GM12878 (cell line): ENCODE results near the gene H2AZ2. TPM values are rescaled to one million over a fixed set of nuclear protein-coding genes. Genes with fewer than 3 reads are reported as not detected.

ENCODE experiments used
- ATAC-seq: fragments of 200-7000 bp; cut with Tn5 transposase; 3 replicates; pipeline ENCODE4 v1.9.1; 2020; ENCODE audit warnings: mild to moderate bottlenecking, moderate library complexity
- BruUV-seq: library from RNA; stranded (reverse); fragments of 400-500 nt; replicated peaks from 2 replicates; lab custom pipeline; 2021; lab: Mats Ljungman, UMichigan
- CTCF ChIA-PET: fragments of 300-600 bp; sonication (Branson Sonifier 250); formaldehyde crosslinking; extraction: SDS; loops from one replicate; lab custom pipeline; 2021; ENCODE audit warnings: inconsistent platforms; lab: Yijun Ruan, JAX
- POLR2A ChIA-PET: fragments of 350-600 bp; formaldehyde crosslinking; extraction: SDS; loops from one replicate; lab custom pipeline; 2021; ENCODE audit warnings: inconsistent platforms; lab: Charles Lee
- RAD21 ChIA-PET: fragments of 300-600 bp; sonication (Branson Sonifier 250); formaldehyde crosslinking; loops from one replicate; lab custom pipeline; 2023; ENCODE audit warnings: antibody characterized with exemption; ENCODE audit not compliant: unreplicated experiment; lab: Charles Lee
- SMC1A ChIA-PET: fragments of 300-600 bp; sonication (Branson Sonifier 250); formaldehyde crosslinking; loops from one replicate; lab custom pipeline; 2023; ENCODE audit not compliant: unreplicated experiment, uncharacterized antibody; lab: Charles Lee
- DNase-seq: peaks from one replicate; pipeline ENCODE4 v3.0.0-alpha.2; 2011; ENCODE audit warnings: low read depth, low spot score
- FAIRE-seq: peaks from 3 replicates; lab custom pipeline; 2011; peaks lifted over from hg19 to GRCh38; lab: Jason Lieb, UNC
- H2AFZ ChIP-seq: 2 replicates; pipeline ENCODE4 v1.6.0; 2011; ENCODE audit warnings: low read depth, low read length, control low read depth; ENCODE audit not compliant: control insufficient read depth
- H3K27ac ChIP-seq: 2 replicates; pipeline ENCODE4 v1.5.1; 2011; ENCODE audit warnings: control low read depth; ENCODE audit not compliant: control insufficient read depth, insufficient read depth
- H3K27me3 ChIP-seq, 2 experiments: replicated peaks in 1 of 2; 2 replicates each; pipeline versions ENCODE4 v1.6.0 to v1.6.1; 2011; ENCODE audit warnings: low read length in 1 of 2; ENCODE audit not compliant: control insufficient read depth in 2 of 2, insufficient read depth in 2 of 2
- H3K36me3 ChIP-seq, 2 experiments: 2 replicates each; pipeline ENCODE4 v1.5.1; 2011; ENCODE audit warnings: low read length in 1 of 2; ENCODE audit not compliant: control insufficient read depth in 2 of 2, insufficient read depth in 2 of 2
- H3K4me1 ChIP-seq: 2 replicates; pipeline ENCODE4 v1.6.1; 2011; ENCODE audit warnings: mild to moderate bottlenecking, low read length, moderate library complexity, mixed read lengths; ENCODE audit not compliant: control insufficient read depth, insufficient read depth
- H3K4me2 ChIP-seq: 2 replicates; pipeline ENCODE4 v1.6.0; 2011; ENCODE audit warnings: control low read depth; ENCODE audit not compliant: control insufficient read depth, insufficient read depth
- H3K4me3 ChIP-seq: fragments of 200-600 bp; sonication (generic); 2 replicates; pipeline ENCODE4 v1.5.1; 2016
- H3K79me2 ChIP-seq: 2 replicates; pipeline ENCODE4 v1.6.0; 2011; ENCODE audit warnings: low read length; ENCODE audit not compliant: control insufficient read depth, insufficient read depth
- H3K9ac ChIP-seq: 2 replicates; pipeline ENCODE4 v1.8.0; 2011; ENCODE audit warnings: low read length, control low read depth, mixed read lengths; ENCODE audit not compliant: control insufficient read depth, insufficient read depth
- H3K9me3 ChIP-seq: replicated peaks from 3 replicates; pipeline ENCODE4 v1.5.1; 2011; ENCODE audit warnings: mild to moderate bottlenecking, low read length; ENCODE audit not compliant: control insufficient read depth, insufficient read depth
- H4K20me1 ChIP-seq: 2 replicates; pipeline ENCODE4 v1.6.0; 2011; ENCODE audit not compliant: control insufficient read depth, insufficient read depth
- CBX5 ChIP-seq: sonication (generic); IDR thresholded peaks from 2 replicates; pipeline ENCODE4 v1.6.1; 2016; ENCODE audit warnings: low read depth, moderate library complexity, mild to moderate bottlenecking, inconsistent platforms
- ETV6 ChIP-seq, 2 experiments: fragments of 450-650 bp in 1 of 2; IDR thresholded peaks in 1 of 2; conservative IDR thresholded peaks in 1 of 2; 2 replicates each; pipeline ENCODE4 v1.6.1; 2014; ENCODE audit warnings: antibody characterized with exemption in 1 of 2, borderline replicate concordance in 1 of 2, low read depth in 1 of 2, mild to moderate bottlenecking in 1 of 2, moderate library complexity in 1 of 2
- HDAC6 ChIP-seq: fragments of 200-600 bp; sonication (generic); IDR thresholded peaks from one replicate; pipeline ENCODE4 v1.8.0; 2017; ENCODE audit warnings: antibody characterized with exemption; ENCODE audit not compliant: unreplicated experiment
- MEF2B ChIP-seq: fragments of 450-650 bp; IDR thresholded peaks from 2 replicates; pipeline ENCODE4 v1.6.1; 2018; ENCODE audit warnings: mild to moderate bottlenecking, moderate library complexity; ENCODE audit not compliant: partially characterized antibody, poor library complexity, severe bottlenecking
- in situ Hi-C: fragments of 300-500 bp; cut with MboI; formaldehyde crosslinking; loops from 9 replicates; pipeline ENCODE4 v1.14.3; 2018; ENCODE audit warnings: mixed read lengths
- intact Hi-C: fragments of 100-400 bp; cut with micrococcal nuclease; formaldehyde crosslinking; loops from one replicate; pipeline ENCODE4 v1.14.2; 2022; ENCODE audit not compliant: unreplicated experiment
- polyA plus RNA-seq, 11 experiments: library from polyadenylated mRNA; depleted of rRNA in 4 of 11; unstranded in 6 of 11; stranded (reverse) in 5 of 11; fragments of >200 nt; fragmentation: Nextera tagmentation in 4 of 11; fragmentation: Illumina TruSeq in 1 of 11; extraction: Ambion mirVana in 4 of 11; extraction: Trizol in 1 of 11; gene quantifications; 1 replicate in 1 of 11; 2 replicates in 10 of 11; pipeline versions ENCODE4 v1.2.1 to v1.2.3, GENCODE V29; 2011 to 2016; ENCODE audit warnings: inconsistent platforms in 2 of 11, missing spikeins in 2 of 11, low read depth in 1 of 11
- total RNA-seq, 4 experiments: library from RNA; depleted of rRNA in 3 of 4; stranded (reverse); fragments of >200 nt in 3 of 4; fragmentation: Illumina TruSeq in 1 of 4; extraction: Trizol in 1 of 4; gene quantifications; 2 replicates each; pipeline versions ENCODE4 v1.2.1 to v1.2.3, GENCODE V29; 2013 to 2021
- TF ChIP-seq, protein P1 (sequence below): fragments of 450-650 bp; IDR thresholded peaks from 2 replicates; pipeline ENCODE4 v1.6.1; 2017; ENCODE audit warnings: low read depth, mild to moderate bottlenecking, moderate library complexity

H2AZ2 gene
- total and polyA plus RNA-seq, 10 of the 15 experiments (the other 5 are each of a cell fraction or from before 2014, with no cell fraction given) = 118 to 366 (median 223) TPM

DNA sequence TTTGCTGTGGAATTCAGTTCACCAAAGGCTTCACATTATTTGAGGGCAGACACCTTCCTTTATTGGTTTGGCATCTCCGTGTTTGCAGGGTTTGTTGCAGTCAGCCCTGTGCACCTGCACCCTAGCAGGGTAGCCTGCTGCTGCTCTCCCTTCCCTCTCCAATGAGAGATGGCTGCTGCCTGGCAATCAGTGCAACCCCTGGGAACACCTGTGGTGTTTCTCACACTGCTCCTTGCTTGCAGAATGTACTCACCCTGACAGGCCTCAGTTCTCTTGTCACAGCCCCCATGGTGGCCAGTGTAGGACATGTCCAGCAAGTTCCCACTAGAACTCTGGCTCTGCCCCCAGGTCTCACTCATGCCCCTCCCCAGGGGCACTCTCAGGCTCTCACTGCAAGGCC lies 63.5 kb downstream of the H2AZ2 start (continued):
- TF ChIP-seq MEF2B = no peak
- TF ChIP-seq HDAC6 = no peak
- TF ChIP-seq, protein P1, sequence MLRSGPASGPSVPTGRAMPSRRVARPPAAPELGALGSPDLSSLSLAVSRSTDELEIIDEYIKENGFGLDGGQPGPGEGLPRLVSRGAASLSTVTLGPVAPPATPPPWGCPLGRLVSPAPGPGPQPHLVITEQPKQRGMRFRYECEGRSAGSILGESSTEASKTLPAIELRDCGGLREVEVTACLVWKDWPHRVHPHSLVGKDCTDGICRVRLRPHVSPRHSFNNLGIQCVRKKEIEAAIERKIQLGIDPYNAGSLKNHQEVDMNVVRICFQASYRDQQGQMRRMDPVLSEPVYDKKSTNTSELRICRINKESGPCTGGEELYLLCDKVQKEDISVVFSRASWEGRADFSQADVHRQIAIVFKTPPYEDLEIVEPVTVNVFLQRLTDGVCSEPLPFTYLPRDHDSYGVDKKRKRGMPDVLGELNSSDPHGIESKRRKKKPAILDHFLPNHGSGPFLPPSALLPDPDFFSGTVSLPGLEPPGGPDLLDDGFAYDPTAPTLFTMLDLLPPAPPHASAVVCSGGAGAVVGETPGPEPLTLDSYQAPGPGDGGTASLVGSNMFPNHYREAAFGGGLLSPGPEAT = no peak

- Histone ChIP-seq H3K4me3 (no peak overlapping the region), H4K20me1 (no peaks in the 10 kb centered on the region), H3K4me2 (no peak overlapping the region)
- DNase-seq = no peak
- TF ChIP-seq ETV6 (conservative IDR thresholded peaks at IDR 0.05 in 1 of 2, IDR thresholded peaks at IDR 0.05 in 1 of 2; ENCODE audit: borderline replicate concordance in 1 of 2, low read depth in 1 of 2) = no peak
- TF ChIP-seq CBX5 = peak; percentile 29; the same call in 1 of the 2 replicates
- TF ChIP-seq, all 136 proteins: peak for 1
- no peak for ATAC-seq
- no peaks in the 10 kb centered on the region for H3K79me2 ChIP-seq
- intact Hi-C loops = no loop called here
- peaks cover 5% of the 10 kb centered on the region; the same call in 2 of the 3 replicates for H3K9me3 ChIP-seq
- H3K9ac ChIP-seq = no peak overlapping the region
- SMC1A ChIA-PET = interaction anchor here (1.2 kb wide), 1 partner anchor 15 kb away, joined by 3 read pairs; no protein-coding TSS in a partner anchor
- H3K27me3 ChIP-seq = no peaks in the 10 kb centered on the region
- FAIRE-seq = no peak
- H2AFZ ChIP-seq = no peak overlapping the region
- CTCF ChIA-PET = no interaction called here
- H3K4me1 ChIP-seq = peaks cover 4% of the 10 kb centered on the region
- POLR2A ChIA-PET = no interaction called here
- no TSS peak for BruUV-seq
- in situ Hi-C loops = no loop called here
- RAD21 ChIA-PET = no interaction called here
- no peaks in the 10 kb centered on the region for H3K36me3 ChIP-seq
- H3K27ac ChIP-seq = no peak overlapping the region
Measured at GRCh38 chr7:44783407-44783806, 64.5 kb downstream of the H2AZ2 start.
